ENCODE results near the gene TNC. TPM values are rescaled to one million over a fixed set of nuclear protein-coding genes. Genes with fewer than 3 reads are reported as not detected.

Gene TNC
- total and polyA plus RNA-seq, 2 donors (not counting 3 experiments of a cell fraction or from before 2014, with no cell fraction given) = 0.29 TPM; not detected in 1

- H3K9ac ChIP-seq (replicated peaks; ENCODE audit: extremely low read depth, insufficient read depth, low read length) = no peak overlapping the region
- CTCF ChIA-PET = no interaction called here
- TF ChIP-seq, protein P1, sequence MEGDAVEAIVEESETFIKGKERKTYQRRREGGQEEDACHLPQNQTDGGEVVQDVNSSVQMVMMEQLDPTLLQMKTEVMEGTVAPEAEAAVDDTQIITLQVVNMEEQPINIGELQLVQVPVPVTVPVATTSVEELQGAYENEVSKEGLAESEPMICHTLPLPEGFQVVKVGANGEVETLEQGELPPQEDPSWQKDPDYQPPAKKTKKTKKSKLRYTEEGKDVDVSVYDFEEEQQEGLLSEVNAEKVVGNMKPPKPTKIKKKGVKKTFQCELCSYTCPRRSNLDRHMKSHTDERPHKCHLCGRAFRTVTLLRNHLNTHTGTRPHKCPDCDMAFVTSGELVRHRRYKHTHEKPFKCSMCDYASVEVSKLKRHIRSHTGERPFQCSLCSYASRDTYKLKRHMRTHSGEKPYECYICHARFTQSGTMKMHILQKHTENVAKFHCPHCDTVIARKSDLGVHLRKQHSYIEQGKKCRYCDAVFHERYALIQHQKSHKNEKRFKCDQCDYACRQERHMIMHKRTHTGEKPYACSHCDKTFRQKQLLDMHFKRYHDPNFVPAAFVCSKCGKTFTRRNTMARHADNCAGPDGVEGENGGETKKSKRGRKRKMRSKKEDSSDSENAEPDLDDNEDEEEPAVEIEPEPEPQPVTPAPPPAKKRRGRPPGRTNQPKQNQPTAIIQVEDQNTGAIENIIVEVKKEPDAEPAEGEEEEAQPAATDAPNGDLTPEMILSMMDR (IDR thresholded peaks at IDR 0.05; ENCODE audit: extremely low read depth in 1 of 2, insufficient read depth in 1 of 2, low read depth in 1 of 2, low read length in 2 of 2) = no peak
- TF ChIP-seq JUN (IDR thresholded peaks at IDR 0.05; ENCODE audit: borderline replicate concordance, insufficient read depth, insufficient read length, low read depth) (no peak), POLR2AphosphoS5 (IDR thresholded peaks at IDR 0.05; ENCODE audit: insufficient read depth, low read depth, low read length) (no peak), POLR2A (IDR thresholded peaks at IDR 0.05; ENCODE audit: low read depth, low read length) (no peak), EZH2 (IDR thresholded peaks at IDR 0.05; ENCODE audit: borderline replicate concordance, low read depth, low read length, severe bottlenecking) (no peak), FOS (IDR thresholded peaks at IDR 0.05; ENCODE audit: borderline replicate concordance, insufficient read depth, low read length) (no peak), MYC (IDR thresholded peaks at IDR 0.05; ENCODE audit: low read depth, low read length) (no peak), MAX (IDR thresholded peaks at IDR 0.05; ENCODE audit: insufficient read depth, insufficient read length) (no peak), GATA2 (IDR thresholded peaks at IDR 0.05; ENCODE audit: insufficient read depth, insufficient read length, low read depth, low read length) (no peak)
- POLR2A ChIA-PET = no interaction called here
- H3K27me3 ChIP-seq (ENCODE audit: control insufficient read depth in 2 of 2, insufficient read depth in 2 of 2, low read length in 2 of 2) = no peaks in the 10 kb centered on the region
- no peaks in the 10 kb centered on the region for H3K4me1 ChIP-seq (ENCODE audit: control insufficient read depth, extremely low read depth, insufficient read depth, low read length)
- no TSS peak for BruUV-seq (replicated peaks)
- no peaks in the 10 kb centered on the region for H3K79me2 ChIP-seq (ENCODE audit: control insufficient read depth, insufficient read depth, low read length)
- dilution Hi-C loops (cut with MboI; ENCODE audit: extremely low pct_ligation_motif_present, low sequenced_read_pairs) (no loop called here), intact Hi-C loops (cut with micrococcal nuclease) (no loop called here)
- H3K4me2 ChIP-seq (ENCODE audit: insufficient read depth, low read length) = no peak overlapping the region
- FAIRE-seq = no peak
- H2AFZ ChIP-seq (ENCODE audit: low read depth, low read length) = no peak overlapping the region
- no peak overlapping the region for H3K27ac ChIP-seq (ENCODE audit: insufficient read depth, low read depth, low read length)
- H4K20me1 ChIP-seq (replicated peaks; ENCODE audit: control insufficient read depth, extremely low read depth, insufficient read depth, low read length) = no peaks in the 10 kb centered on the region
- no peak for DNase-seq (ENCODE audit: low read depth, low spot score)
- H3K4me3 ChIP-seq (replicated peaks in 1 of 3; ENCODE audit: insufficient read depth in 1 of 3, low read depth in 1 of 3, low read length in 3 of 3) = no peak overlapping the region
- H3K36me3 ChIP-seq (ENCODE audit: control insufficient read depth in 2 of 2, extremely low read depth in 1 of 2, insufficient read depth in 2 of 2, low read length in 2 of 2) = no peaks in the 10 kb centered on the region
- H3K9me3 ChIP-seq (replicated peaks; ENCODE audit: control insufficient read depth, insufficient read depth, low read length) = no peaks in the 10 kb centered on the region
- H3K9me1 ChIP-seq (replicated peaks; ENCODE audit: control insufficient read depth, extremely low read depth, insufficient read depth, low read length) = no peaks in the 10 kb centered on the region
Measured at GRCh38 chr9:115063058-115063845, 54.7 kb downstream of the TNC start.

All from endothelial cell of umbilical vein (primary cell).